Measurements from ENCODE around the gene DISP3. TPM values are rescaled to one million over a fixed set of nuclear protein-coding genes. Genes with fewer than 3 reads are reported as not detected.

The DISP3 gene
- polyA plus RNA-seq, 1 of the 3 experiments (the other 2 are of a cell fraction), result 0.08 TPM

- POLR2A ChIA-PET, result no interaction called here
- CTCF ChIA-PET, result interaction anchor here (1.0 to 2.3 kb wide), 6 partner anchors 17 to 433 kb away, joined by 3 to 14 read pairs (median 4); no protein-coding TSS in a partner anchor
- no peaks in the 10 kb centered on the region for H4K20me1 ChIP-seq (ENCODE audit: insufficient read depth)
These were observed 8.0 kb upstream of the DISP3 start for GRCh38 chr1:11470912-11471311.

More at GRCh38 chr1:11470912-11471311, 8.0 kb upstream of the DISP3 start:
- H3K4me1 ChIP-seq (ENCODE audit: control insufficient read depth in 1 of 2, insufficient read depth in 2 of 2, low read depth in 1 of 2, low read length in 1 of 2), result peaks cover 0 to 21% of the 10 kb centered on the region in 2 experiments; a peak in 1 of 4 replicates
- H3K4me2 ChIP-seq, result no peak overlapping the region
- TF ChIP-seq TEAD4 (IDR thresholded peaks at IDR 0.05; ENCODE audit: borderline replicate concordance, insufficient read depth) (no peak), YY1 (IDR thresholded peaks at IDR 0.05; ENCODE audit: low read depth) (no peak), RXRA (IDR thresholded peaks at IDR 0.05; ENCODE audit: borderline replicate concordance, low read depth) (no peak), TCF12 (IDR thresholded peaks at IDR 0.05) (no peak), RCOR1 (IDR thresholded peaks at IDR 0.05; ENCODE audit: low read length) (no peak), JUND (IDR thresholded peaks at IDR 0.05) (no peak), EP300 (IDR thresholded peaks at IDR 0.05; ENCODE audit: borderline replicate concordance in 1 of 2, low read depth in 1 of 2, low read length in 1 of 2) (no peak), GABPA (IDR thresholded peaks at IDR 0.05; ENCODE audit: low read depth) (no peak), SMC3 (IDR thresholded peaks at IDR 0.05; ENCODE audit: low read depth, low read length) (no peak), USF1 (IDR thresholded peaks at IDR 0.05; ENCODE audit: borderline replicate concordance, low read depth) (no peak), SIN3A (IDR thresholded peaks at IDR 0.05; ENCODE audit: borderline replicate concordance, low read depth, low read length) (no peak), USF2 (IDR thresholded peaks at IDR 0.05; ENCODE audit: borderline replicate concordance, low read depth, low read length) (no peak), ZBTB33 (IDR thresholded peaks at IDR 0.05; ENCODE audit: borderline replicate concordance, low read depth) (no peak), RFX5 (IDR thresholded peaks at IDR 0.05; ENCODE audit: low read length) (no peak), ELF1 (IDR thresholded peaks at IDR 0.05) (no peak), FOXM1 (IDR thresholded peaks at IDR 0.05; ENCODE audit: low read depth) (no peak), EZH2phosphoT487 (IDR thresholded peaks at IDR 0.05; ENCODE audit: borderline replicate concordance, low read depth) (no peak)
- H3K27ac ChIP-seq (ENCODE audit: low read depth in 2 of 2, low read length in 1 of 2), result no peak overlapping the region
- no peaks in the 10 kb centered on the region for H3K27me3 ChIP-seq (ENCODE audit: insufficient read depth)
- no peaks in the 10 kb centered on the region for H3K36me3 ChIP-seq (replicated peaks in 1 of 2; ENCODE audit: control insufficient read depth in 1 of 2, insufficient read depth in 2 of 2, low read length in 1 of 2)
- no peaks in the 10 kb centered on the region for H3K9me2 ChIP-seq
- DNase-seq, result no peak
- no peaks in the 10 kb centered on the region for H3F3A ChIP-seq (replicated peaks; ENCODE audit: insufficient read depth)
- H3K9me3 ChIP-seq, result no peaks in the 10 kb centered on the region
- WGBS (ENCODE audit: low lambda C conversion rate), result 17% methylated on average over 2 of the region's 2 CpGs
- no peak overlapping the region for H3K9ac ChIP-seq
- H3K4me3 ChIP-seq (ENCODE audit: low read depth in 2 of 2, low read length in 1 of 2), result no peak overlapping the region
- no peak overlapping the region for H2AFZ ChIP-seq (ENCODE audit: low read depth)
- no peaks in the 10 kb centered on the region for H3K79me2 ChIP-seq (ENCODE audit: insufficient read depth)
